Glutamatergic neuron (in vitro differentiated cells): ENCODE data around the gene STON2. TPM values are rescaled to one million over a fixed set of nuclear protein-coding genes. Genes with fewer than 3 reads are reported as not detected.

Source experiments
- DNase-seq: peaks from one replicate; pipeline ENCODE4 v3.0.0; 2022
- H3K27ac Mint-ChIP-seq: one replicate; pipeline ENCODE4 v1.8.0; 2020; ENCODE audit warnings: mild to moderate bottlenecking, mixed read lengths, inconsistent platforms; ENCODE audit not compliant: unreplicated experiment
- H3K27me3 Mint-ChIP-seq: one replicate; pipeline ENCODE4 v1.8.0; 2020; ENCODE audit warnings: mild to moderate bottlenecking, moderate library complexity, mixed read lengths, inconsistent platforms; ENCODE audit not compliant: unreplicated experiment
- H3K36me3 Mint-ChIP-seq: one replicate; pipeline ENCODE4 v1.8.0; 2020; ENCODE audit warnings: mild to moderate bottlenecking, mixed read lengths, inconsistent platforms; ENCODE audit not compliant: unreplicated experiment
- H3K4me1 Mint-ChIP-seq: one replicate; pipeline ENCODE4 v1.8.0; 2020; ENCODE audit warnings: mild to moderate bottlenecking, low read depth, mixed read lengths, inconsistent platforms; ENCODE audit not compliant: unreplicated experiment
- H3K4me3 Mint-ChIP-seq: one replicate; pipeline ENCODE4 v1.8.0; 2020; ENCODE audit warnings: mild to moderate bottlenecking, mixed read lengths, inconsistent platforms; ENCODE audit not compliant: unreplicated experiment
- H3K9me3 Mint-ChIP-seq: one replicate; pipeline ENCODE4 v1.8.0; 2020; ENCODE audit warnings: mild to moderate bottlenecking, moderate library complexity, mixed read lengths, inconsistent platforms; ENCODE audit not compliant: unreplicated experiment
- total RNA-seq: library from RNA; stranded (reverse); fragmentation: NEBNext Ultra II Directional; extraction: Animal tissue kit (Norgen Biotek cat#: 25700); gene quantifications from one replicate; pipeline ENCODE4 v1.2.1, GENCODE V29; 2021; ENCODE audit not compliant: unreplicated experiment
- TF ChIP-seq, protein P1 (sequence below): fragments of 200-600 bp; sonication (generic); IDR thresholded peaks from one replicate; pipeline ENCODE4 v1.5.0; 2021; ENCODE audit not compliant: partially characterized antibody, unreplicated experiment

Gene STON2
- total RNA-seq, 1 donor from 2014 or later: 278 TPM

DNA sequence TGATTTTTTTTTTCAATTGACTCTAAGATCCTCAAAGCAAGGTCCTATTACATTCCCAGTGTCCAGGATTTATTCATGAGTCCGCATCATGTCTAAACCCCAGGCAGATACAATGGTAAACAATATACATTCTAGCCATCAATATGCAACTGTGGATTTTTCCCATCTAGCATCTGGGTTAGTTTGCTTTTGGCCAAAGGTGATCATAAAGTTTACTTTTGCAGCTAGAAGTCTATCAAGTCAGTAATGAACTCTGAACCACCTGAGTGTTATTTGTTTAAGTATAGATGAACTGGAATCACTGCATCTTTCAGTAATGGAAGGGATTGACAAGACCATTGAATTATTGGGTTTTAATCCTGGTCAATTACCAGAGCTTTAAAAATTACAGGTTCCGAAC lies 80.8 kb downstream of the STON2 start:
- H3K27ac Mint-ChIP-seq: no peak overlapping the region
- H3K27me3 Mint-ChIP-seq: peaks cover 11% of the 10 kb centered on the region
- peaks cover 10% of the 10 kb centered on the region for H3K36me3 Mint-ChIP-seq
- no peak overlapping the region for H3K4me3 Mint-ChIP-seq
- no peak for DNase-seq
- peaks cover 45% of the 10 kb centered on the region for H3K4me1 Mint-ChIP-seq
- TF ChIP-seq, protein P1, sequence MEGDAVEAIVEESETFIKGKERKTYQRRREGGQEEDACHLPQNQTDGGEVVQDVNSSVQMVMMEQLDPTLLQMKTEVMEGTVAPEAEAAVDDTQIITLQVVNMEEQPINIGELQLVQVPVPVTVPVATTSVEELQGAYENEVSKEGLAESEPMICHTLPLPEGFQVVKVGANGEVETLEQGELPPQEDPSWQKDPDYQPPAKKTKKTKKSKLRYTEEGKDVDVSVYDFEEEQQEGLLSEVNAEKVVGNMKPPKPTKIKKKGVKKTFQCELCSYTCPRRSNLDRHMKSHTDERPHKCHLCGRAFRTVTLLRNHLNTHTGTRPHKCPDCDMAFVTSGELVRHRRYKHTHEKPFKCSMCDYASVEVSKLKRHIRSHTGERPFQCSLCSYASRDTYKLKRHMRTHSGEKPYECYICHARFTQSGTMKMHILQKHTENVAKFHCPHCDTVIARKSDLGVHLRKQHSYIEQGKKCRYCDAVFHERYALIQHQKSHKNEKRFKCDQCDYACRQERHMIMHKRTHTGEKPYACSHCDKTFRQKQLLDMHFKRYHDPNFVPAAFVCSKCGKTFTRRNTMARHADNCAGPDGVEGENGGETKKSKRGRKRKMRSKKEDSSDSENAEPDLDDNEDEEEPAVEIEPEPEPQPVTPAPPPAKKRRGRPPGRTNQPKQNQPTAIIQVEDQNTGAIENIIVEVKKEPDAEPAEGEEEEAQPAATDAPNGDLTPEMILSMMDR: no peak
- H3K9me3 Mint-ChIP-seq: peaks cover 3% of the 10 kb centered on the region

DNA sequence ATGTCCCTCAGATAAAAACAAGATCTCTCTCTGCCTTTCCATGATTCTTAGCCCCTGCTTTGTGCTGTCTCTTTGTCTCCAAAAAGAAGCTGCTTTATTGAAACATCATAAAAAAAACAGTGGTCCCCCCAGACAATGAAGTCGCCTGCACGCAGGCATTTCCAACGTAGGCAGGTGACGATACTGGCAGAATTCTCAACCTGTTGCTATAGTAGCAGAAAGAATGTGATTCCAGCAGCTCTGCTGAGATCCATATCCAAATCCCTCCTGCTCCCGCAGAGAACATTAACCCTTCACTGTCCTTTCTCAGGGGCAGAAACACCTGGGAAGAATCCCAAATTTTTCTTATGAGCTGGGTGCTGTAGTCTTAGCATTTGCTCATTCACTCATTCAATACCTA lies 84.8 kb downstream of the STON2 start:
- TF ChIP-seq, protein P1: no peak
- peaks cover 57% of the 10 kb centered on the region for H3K4me1 Mint-ChIP-seq
- H3K9me3 Mint-ChIP-seq: peaks cover 11% of the 10 kb centered on the region
- peaks cover 6% of the 10 kb centered on the region for H3K36me3 Mint-ChIP-seq
- no peak overlapping the region for H3K4me3 Mint-ChIP-seq
- DNase-seq: no peak
- H3K27me3 Mint-ChIP-seq: peaks cover 5% of the 10 kb centered on the region
- peak overlapping the region; percentile 78 for H3K27ac Mint-ChIP-seq

DNA sequence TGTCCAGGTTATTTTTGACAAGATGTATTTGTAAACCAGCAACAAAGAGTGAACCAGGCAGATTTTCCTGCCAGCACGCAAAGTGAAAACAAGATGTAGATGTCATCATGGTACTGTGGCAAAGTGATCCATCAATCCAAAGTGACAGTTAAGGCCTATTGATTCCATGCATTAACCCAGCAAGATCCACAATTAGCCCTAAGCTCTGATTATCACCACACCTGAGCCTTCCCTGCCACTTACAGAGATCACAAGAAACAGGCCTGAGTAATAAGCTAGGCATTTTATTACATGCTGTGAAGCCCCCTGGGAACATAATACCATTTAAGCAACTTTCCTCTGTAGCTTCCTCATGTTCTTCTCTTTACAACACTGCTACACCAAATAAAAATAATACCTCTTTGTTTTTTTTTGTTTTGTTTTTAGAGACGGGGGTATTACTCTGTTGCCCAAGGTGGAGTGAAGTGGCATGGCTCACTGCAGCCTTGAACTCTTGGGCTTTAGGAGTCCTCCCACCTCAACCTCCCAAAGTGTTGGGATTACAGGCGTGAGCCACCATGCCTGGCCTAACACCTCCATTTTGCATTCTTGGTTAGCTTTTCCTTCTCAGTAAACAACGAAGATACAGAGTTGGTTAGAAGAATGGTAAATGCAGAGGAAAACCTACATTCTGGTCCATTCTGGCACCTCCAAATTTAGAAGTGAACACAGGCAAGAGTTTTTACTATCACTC lies 85.5 kb downstream of the STON2 start:
- Mint-ChIP-seq H3K27ac (peak overlapping the region; percentile 78), H3K4me1 (peaks cover 60% of the 10 kb centered on the region), H3K4me3 (peak overlapping the region; percentile 51), H3K9me3 (peaks cover 11% of the 10 kb centered on the region), H3K36me3 (no peaks in the 10 kb centered on the region), H3K27me3 (peaks cover 5% of the 10 kb centered on the region)
- TF ChIP-seq, protein P1: no peak
- no peak for DNase-seq

DNA sequence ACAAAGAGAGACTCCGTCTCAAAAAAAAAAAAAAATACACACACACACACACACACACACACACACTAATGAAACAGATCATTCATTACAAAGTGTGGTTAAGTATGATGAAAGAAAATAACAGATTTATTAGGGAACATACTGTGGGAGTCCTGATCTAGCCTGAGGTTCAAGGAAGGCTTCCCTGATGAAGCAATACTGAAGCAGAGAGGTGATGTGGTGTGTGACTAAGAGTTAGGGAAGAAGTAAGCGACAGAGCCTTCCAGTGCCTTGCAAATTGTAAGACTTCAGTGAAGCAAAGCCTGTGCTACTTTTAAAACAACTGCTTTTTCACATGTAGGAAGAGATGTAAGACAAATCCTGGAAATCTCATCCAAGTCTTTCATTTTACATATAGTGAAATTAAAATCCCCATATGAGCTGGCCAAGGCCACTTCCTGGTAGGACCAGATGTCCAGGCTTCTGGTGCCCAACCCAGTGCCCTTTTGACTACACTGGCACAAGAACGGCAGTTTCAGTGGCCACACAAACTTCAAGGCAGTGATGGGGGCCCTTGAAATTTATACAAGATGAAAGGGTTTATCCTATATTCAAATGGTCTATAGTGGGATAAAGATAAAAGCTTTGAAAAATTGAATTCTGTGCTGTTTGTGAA lies 86.2 kb downstream of the STON2 start:
- Mint-ChIP-seq H3K27me3 (peaks cover 5% of the 10 kb centered on the region), H3K4me3 (peak overlapping the region; percentile 36), H3K27ac (peak overlapping the region; percentile 78), H3K36me3 (no peaks in the 10 kb centered on the region), H3K9me3 (peaks cover 11% of the 10 kb centered on the region), H3K4me1 (peaks cover 64% of the 10 kb centered on the region)
- DNase-seq: no peak
- TF ChIP-seq, protein P1: no peak

GRCh38 chr14:81313200-81313599 lies 86.9 kb downstream of the STON2 start:
- TF ChIP-seq, protein P1: no peak
- Mint-ChIP-seq H3K4me3 (peak overlapping the region; percentile 67), H3K36me3 (no peaks in the 10 kb centered on the region), H3K4me1 (peaks cover 68% of the 10 kb centered on the region), H3K27ac (peak overlapping the region; percentile 91), H3K27me3 (peaks cover 2% of the 10 kb centered on the region), H3K9me3 (peaks cover 11% of the 10 kb centered on the region)
- DNase-seq: no peak
